ENCODE measurements around the gene AUNIP. TPM values are rescaled to one million over a fixed set of nuclear protein-coding genes. Genes with fewer than 3 reads are reported as not detected.

Gene AUNIP
- polyA plus RNA-seq, 1 of the 3 experiments (the other 2 are of a cell fraction): 1.9 TPM

DNA sequence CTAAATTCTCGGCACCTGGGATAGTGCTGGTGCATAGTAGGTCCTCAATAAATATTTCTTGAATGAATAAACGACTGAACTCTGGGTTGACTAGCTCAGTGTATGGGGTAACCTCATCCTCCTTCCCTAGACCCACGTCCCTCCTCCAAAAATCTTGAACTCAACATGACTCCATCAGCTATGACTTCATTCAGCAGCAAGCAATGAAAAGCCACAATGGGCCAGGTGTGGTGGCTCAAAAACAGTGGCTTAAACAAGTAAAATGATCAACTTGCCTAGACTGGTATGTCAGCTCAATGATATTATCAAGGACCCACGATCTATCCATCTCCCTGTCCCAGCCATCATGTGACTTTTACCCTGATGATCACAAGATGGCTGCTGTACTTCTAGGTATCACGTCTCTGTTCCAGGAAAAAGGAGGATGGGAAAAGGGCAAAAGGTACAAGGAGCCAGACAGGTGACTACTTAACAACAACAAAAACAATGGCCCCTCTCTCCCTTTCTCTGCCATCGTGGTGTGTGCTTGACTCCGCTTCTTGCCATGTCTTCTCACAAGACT lies 29.2 kb upstream of the AUNIP start:
- no peaks in the 10 kb centered on the region for H3K27me3 ChIP-seq (ENCODE audit: insufficient read depth)
- no peak overlapping the region for H2AFZ ChIP-seq (ENCODE audit: low read depth)
- H3K4me2 ChIP-seq: no peak overlapping the region
- POLR2A ChIA-PET: no interaction called here
- peaks cover 22% of the 10 kb centered on the region for H3F3A ChIP-seq (replicated peaks; ENCODE audit: insufficient read depth)
- CTCF ChIA-PET: interaction anchor here (0.8 to 1.9 kb wide), 4 partner anchors 9 to 121 kb away, joined by 3 to 7 read pairs (median 4); partner anchors contain the start of gene PAFAH2
- DNase-seq: no peak
- peaks cover 0 to 14% of the 10 kb centered on the region in 2 experiments for H3K36me3 ChIP-seq (replicated peaks in 1 of 2; ENCODE audit: control insufficient read depth in 1 of 2, insufficient read depth in 2 of 2, low read length in 1 of 2)
- H3K9me2 ChIP-seq: no peaks in the 10 kb centered on the region
- H3K9me3 ChIP-seq: no peaks in the 10 kb centered on the region
- TF ChIP-seq, protein P1, sequence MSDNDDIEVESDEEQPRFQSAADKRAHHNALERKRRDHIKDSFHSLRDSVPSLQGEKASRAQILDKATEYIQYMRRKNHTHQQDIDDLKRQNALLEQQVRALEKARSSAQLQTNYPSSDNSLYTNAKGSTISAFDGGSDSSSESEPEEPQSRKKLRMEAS (IDR thresholded peaks at IDR 0.05; ENCODE audit: low read depth): no peak
- TF ChIP-seq ELF1 (IDR thresholded peaks at IDR 0.05): no peak
- TF ChIP-seq FOSL2 (IDR thresholded peaks at IDR 0.05; ENCODE audit: borderline replicate concordance, low read depth): no peak
- TF ChIP-seq GATA2 (CRISPR knock-in tag; IDR thresholded peaks at IDR 0.05): no peak
- no peak for TF ChIP-seq TEAD4 (IDR thresholded peaks at IDR 0.05; ENCODE audit: borderline replicate concordance, insufficient read depth)
- TF ChIP-seq, protein P2, sequence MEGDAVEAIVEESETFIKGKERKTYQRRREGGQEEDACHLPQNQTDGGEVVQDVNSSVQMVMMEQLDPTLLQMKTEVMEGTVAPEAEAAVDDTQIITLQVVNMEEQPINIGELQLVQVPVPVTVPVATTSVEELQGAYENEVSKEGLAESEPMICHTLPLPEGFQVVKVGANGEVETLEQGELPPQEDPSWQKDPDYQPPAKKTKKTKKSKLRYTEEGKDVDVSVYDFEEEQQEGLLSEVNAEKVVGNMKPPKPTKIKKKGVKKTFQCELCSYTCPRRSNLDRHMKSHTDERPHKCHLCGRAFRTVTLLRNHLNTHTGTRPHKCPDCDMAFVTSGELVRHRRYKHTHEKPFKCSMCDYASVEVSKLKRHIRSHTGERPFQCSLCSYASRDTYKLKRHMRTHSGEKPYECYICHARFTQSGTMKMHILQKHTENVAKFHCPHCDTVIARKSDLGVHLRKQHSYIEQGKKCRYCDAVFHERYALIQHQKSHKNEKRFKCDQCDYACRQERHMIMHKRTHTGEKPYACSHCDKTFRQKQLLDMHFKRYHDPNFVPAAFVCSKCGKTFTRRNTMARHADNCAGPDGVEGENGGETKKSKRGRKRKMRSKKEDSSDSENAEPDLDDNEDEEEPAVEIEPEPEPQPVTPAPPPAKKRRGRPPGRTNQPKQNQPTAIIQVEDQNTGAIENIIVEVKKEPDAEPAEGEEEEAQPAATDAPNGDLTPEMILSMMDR (IDR thresholded peaks at IDR 0.05): no peak
- TF ChIP-seq POLR2AphosphoS5 (IDR thresholded peaks at IDR 0.05; ENCODE audit: low read depth, low read length): no peak
- TF ChIP-seq, protein P3, sequence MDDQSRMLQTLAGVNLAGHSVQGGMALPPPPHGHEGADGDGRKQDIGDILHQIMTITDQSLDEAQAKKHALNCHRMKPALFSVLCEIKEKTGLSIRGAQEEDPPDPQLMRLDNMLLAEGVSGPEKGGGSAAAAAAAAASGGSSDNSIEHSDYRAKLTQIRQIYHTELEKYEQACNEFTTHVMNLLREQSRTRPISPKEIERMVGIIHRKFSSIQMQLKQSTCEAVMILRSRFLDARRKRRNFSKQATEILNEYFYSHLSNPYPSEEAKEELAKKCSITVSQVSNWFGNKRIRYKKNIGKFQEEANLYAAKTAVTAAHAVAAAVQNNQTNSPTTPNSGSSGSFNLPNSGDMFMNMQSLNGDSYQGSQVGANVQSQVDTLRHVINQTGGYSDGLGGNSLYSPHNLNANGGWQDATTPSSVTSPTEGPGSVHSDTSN (IDR thresholded peaks at IDR 0.05): no peak
- no peak for TF ChIP-seq NFIC (IDR thresholded peaks at IDR 0.05; ENCODE audit: borderline replicate concordance)
- no peak for TF ChIP-seq MEF2A (IDR thresholded peaks at IDR 0.05; ENCODE audit: borderline replicate concordance, low read depth)
- TF ChIP-seq, protein P4, sequence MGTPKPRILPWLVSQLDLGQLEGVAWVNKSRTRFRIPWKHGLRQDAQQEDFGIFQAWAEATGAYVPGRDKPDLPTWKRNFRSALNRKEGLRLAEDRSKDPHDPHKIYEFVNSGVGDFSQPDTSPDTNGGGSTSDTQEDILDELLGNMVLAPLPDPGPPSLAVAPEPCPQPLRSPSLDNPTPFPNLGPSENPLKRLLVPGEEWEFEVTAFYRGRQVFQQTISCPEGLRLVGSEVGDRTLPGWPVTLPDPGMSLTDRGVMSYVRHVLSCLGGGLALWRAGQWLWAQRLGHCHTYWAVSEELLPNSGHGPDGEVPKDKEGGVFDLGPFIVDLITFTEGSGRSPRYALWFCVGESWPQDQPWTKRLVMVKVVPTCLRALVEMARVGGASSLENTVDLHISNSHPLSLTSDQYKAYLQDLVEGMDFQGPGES (IDR thresholded peaks at IDR 0.05; ENCODE audit: low read depth, low read length): no peak
- TF ChIP-seq EP300 (IDR thresholded peaks at IDR 0.05; ENCODE audit: borderline replicate concordance in 1 of 2, low read depth in 1 of 2, low read length in 1 of 2): no peak
- no peak for TF ChIP-seq CHD2 (IDR thresholded peaks at IDR 0.05; ENCODE audit: low read length, partially characterized antibody)
- TF ChIP-seq, protein P5, sequence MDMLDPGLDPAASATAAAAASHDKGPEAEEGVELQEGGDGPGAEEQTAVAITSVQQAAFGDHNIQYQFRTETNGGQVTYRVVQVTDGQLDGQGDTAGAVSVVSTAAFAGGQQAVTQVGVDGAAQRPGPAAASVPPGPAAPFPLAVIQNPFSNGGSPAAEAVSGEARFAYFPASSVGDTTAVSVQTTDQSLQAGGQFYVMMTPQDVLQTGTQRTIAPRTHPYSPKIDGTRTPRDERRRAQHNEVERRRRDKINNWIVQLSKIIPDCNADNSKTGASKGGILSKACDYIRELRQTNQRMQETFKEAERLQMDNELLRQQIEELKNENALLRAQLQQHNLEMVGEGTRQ (IDR thresholded peaks at IDR 0.05; ENCODE audit: borderline replicate concordance, low read depth, low read length): no peak
- no peaks in the 10 kb centered on the region for H4K20me1 ChIP-seq (ENCODE audit: insufficient read depth)
- H3K4me3 ChIP-seq (ENCODE audit: low read depth in 2 of 2, low read length in 1 of 2): no peak overlapping the region
- H3K27ac ChIP-seq (ENCODE audit: low read depth in 2 of 2, low read length in 1 of 2): no peak overlapping the region
- peaks cover 17% of the 10 kb centered on the region; the same call in 1 of the 2 replicates for H3K79me2 ChIP-seq (ENCODE audit: insufficient read depth)
- H3K9ac ChIP-seq: no peak overlapping the region
- H3K4me1 ChIP-seq (ENCODE audit: control insufficient read depth in 1 of 2, insufficient read depth in 2 of 2, low read depth in 1 of 2, low read length in 1 of 2): peaks cover 0 to 20% of the 10 kb centered on the region in 2 experiments; a peak in 3 of 4 replicates
- WGBS (ENCODE audit: low lambda C conversion rate): 83% methylated on average over 7 of the region's 7 CpGs
